Stomach (tissue), 9 donors: ENCODE results near the gene UGT1A7. TPM values are rescaled to one million over a fixed set of nuclear protein-coding genes. Genes with fewer than 3 reads are reported as not detected.
A peak's percentile ranks its signal among the peaks of the same experiment; 100 is the strongest.

Experiments
- DNase-seq, 2 donors: peaks; one replicate each; pipeline versions ENCODE4 v3.0.0 to v3.0.0-alpha.2; 2013 to 2019
- H3K27ac ChIP-seq, 5 donors: fragments of 200-600 bp in 4 of 5; sonication (generic) in 4 of 5; one replicate each; pipeline ENCODE4 v1.5.1; 2013 to 2019; ENCODE audit warnings: mild to moderate bottlenecking in 1 of 5, moderate library complexity in 1 of 5
- H3K27me3 ChIP-seq, 3 donors: fragments of 200-600 bp; sonication (generic); one replicate each; pipeline ENCODE4 v1.5.1; 2017 to 2019; ENCODE audit warnings: mixed run types in 1 of 3
- H3K36me3 ChIP-seq, 4 donors: fragments of 200-600 bp; sonication (generic); 1 replicate in 3 of 4; 2 replicates in 1 of 4; pipeline ENCODE4 v1.5.1; 2016 to 2019
- H3K4me1 ChIP-seq, 4 donors: fragments of 200-600 bp; sonication (generic); one replicate each; pipeline ENCODE4 v1.5.1; 2016 to 2019
- H3K4me3 ChIP-seq, 4 donors: fragments of 200-600 bp; sonication (generic) in 3 of 4; one replicate each; pipeline ENCODE4 v1.5.1; 2016 to 2019; ENCODE audit warnings: mild to moderate bottlenecking in 1 of 4
- H3K9me3 ChIP-seq, 4 donors: fragments of 200-600 bp; sonication (generic); one replicate each; pipeline ENCODE4 v1.5.1; 2016 to 2019
- CTCF ChIP-seq, 7 experiments: fragments of 450-650 bp in 4 of 7; fragments of 200-600 bp in 3 of 7; sonication (generic) in 3 of 7; IDR thresholded peaks; one replicate each; pipeline ENCODE4 v1.5.1; 2016 to 2019; ENCODE audit warnings: antibody characterized with exemption in 7 of 7, control low read depth in 2 of 7, mild to moderate bottlenecking in 1 of 7
- EP300 ChIP-seq: sonication (generic); formaldehyde crosslinking; IDR thresholded peaks from one replicate; pipeline ENCODE4 v1.6.1; 2017; ENCODE audit warnings: antibody characterized with exemption
- POLR2A ChIP-seq, 4 donors: fragments of 450-650 bp; IDR thresholded peaks; one replicate each; pipeline ENCODE4 v1.6.1; 2016; ENCODE audit warnings: antibody characterized with exemption in 4 of 4, control low read depth in 2 of 4, mild to moderate bottlenecking in 1 of 4, moderate library complexity in 1 of 4
- POLR2AphosphoS5 ChIP-seq, 3 donors: sonication (generic); formaldehyde crosslinking; IDR thresholded peaks; one replicate each; pipeline ENCODE4 v1.6.1; 2016; ENCODE audit warnings: antibody characterized with exemption in 3 of 3
- WGBS, 5 donors: extraction: QIAGEN DNeasy Blood & Tissue Kit in 3 of 5; methylation state at CpG; one replicate each; pipeline versions ENCODE4 v1.1.5 to v1.1.7; 2013 to 2018; 5-methylcytosine and 5-hydroxymethylcytosine counted together
- intact Hi-C: fragments of 100-400 bp; cut with DNase I; formaldehyde crosslinking; loops from one replicate; pipeline ENCODE4 v1.15.1; 2023; ENCODE audit warnings: low total_unique reads
- polyA plus RNA-seq, 3 donors: library from polyadenylated mRNA; stranded (reverse); fragments of 200-250 nt; gene quantifications; one replicate each; pipeline ENCODE4 v1.2.3, GENCODE V29; 2013
- total RNA-seq, 5 donors: library from RNA; depleted of rRNA; stranded (reverse); fragments of >200 nt; gene quantifications; one replicate each; pipeline versions ENCODE4 v1.1.0 to v1.2.3, GENCODE V29; 2014 to 2016
- donor health status: healthy with polysubstance abuse.
- donor health status: Bipolar disorder and iron deficiency.
- donor health status: healthy.

The UGT1A7 gene
- total and polyA plus RNA-seq, 8 donors = 0.45 to 37.1 (median 3.6) TPM; not detected in 2

GRCh38 chr2:233789554-233789953 is 107.9 kb downstream of the UGT1A7 start:
- H3K9me3 ChIP-seq = no peaks in the 10 kb centered on the region
- 92 to 97% (median 95%) methylated on average over 4 to 7 of the region's 7 CpGs for WGBS, 5 donors
- intact Hi-C loops = no loop called here
- DNase-seq = peak in 1 of 2 donors; percentile 9
- H3K27me3 ChIP-seq = no peaks in the 10 kb centered on the region
- no peaks in the 10 kb centered on the region for H3K36me3 ChIP-seq
- no peak overlapping the region for H3K4me3 ChIP-seq
- no peak for TF ChIP-seq POLR2AphosphoS5 (IDR thresholded peaks at IDR 0.05)
- no peak for TF ChIP-seq EP300
- TF ChIP-seq POLR2A (IDR thresholded peaks at IDR 0.05) = no peak
- no peak for TF ChIP-seq CTCF (IDR thresholded peaks at IDR 0.05)
- H3K27ac ChIP-seq = no peak overlapping the region
- no peaks in the 10 kb centered on the region for H3K4me1 ChIP-seq

GRCh38 chr2:233791151-233791882 is 109.6 kb downstream of the UGT1A7 start:
- no peaks in the 10 kb centered on the region for H3K27me3 ChIP-seq
- WGBS, 5 donors = 77 to 88% (median 85%) methylated on average over 18 of the region's 18 CpGs
- H3K4me3 ChIP-seq = no peak overlapping the region
- no peak for TF ChIP-seq POLR2A (IDR thresholded peaks at IDR 0.05)
- no peak for TF ChIP-seq CTCF (IDR thresholded peaks at IDR 0.05)
- no peak for TF ChIP-seq POLR2AphosphoS5 (IDR thresholded peaks at IDR 0.05)
- TF ChIP-seq EP300 = no peak
- no peak overlapping the region for H3K27ac ChIP-seq
- DNase-seq = peak in 1 of 2 donors; percentile 24
- H3K4me1 ChIP-seq = no peaks in the 10 kb centered on the region
- intact Hi-C loops = no loop called here
- H3K9me3 ChIP-seq = no peaks in the 10 kb centered on the region
- H3K36me3 ChIP-seq = no peaks in the 10 kb centered on the region

- Histone ChIP-seq H3K27me3 (no peaks in the 10 kb centered on the region), H3K4me3 (no peak overlapping the region), H3K4me1 (no peaks in the 10 kb centered on the region), H3K9me3 (no peaks in the 10 kb centered on the region), H3K36me3 (no peaks in the 10 kb centered on the region), H3K27ac (no peak overlapping the region)
- DNase-seq = peak in 1 of 2 donors; percentile 8
- TF ChIP-seq CTCF (IDR thresholded peaks at IDR 0.05) = no peak
- no peak for TF ChIP-seq EP300
- TF ChIP-seq POLR2AphosphoS5 (IDR thresholded peaks at IDR 0.05) = no peak
- TF ChIP-seq POLR2A (IDR thresholded peaks at IDR 0.05) = no peak
- intact Hi-C loops = no loop called here
- WGBS, 5 donors = 76 to 82% (median 81%) methylated on average over 8 to 9 of the region's 9 CpGs
These were observed 110.2 kb downstream of the UGT1A7 start for GRCh38 chr2:233791883-233792329.

- no peak for TF ChIP-seq POLR2AphosphoS5 (IDR thresholded peaks at IDR 0.05)
- no peak for TF ChIP-seq POLR2A (IDR thresholded peaks at IDR 0.05)
- TF ChIP-seq CTCF (IDR thresholded peaks at IDR 0.05) = no peak
- TF ChIP-seq EP300 = no peak
- DNase-seq = peak in 1 of 2 donors; percentile 8
- H3K4me3 ChIP-seq = no peak overlapping the region
- H3K4me1 ChIP-seq = no peaks in the 10 kb centered on the region
- intact Hi-C loops = no loop called here
- WGBS, 5 donors = 86 to 95% (median 93%) methylated on average over 6 to 7 of the region's 7 CpGs
- H3K27me3 ChIP-seq = no peaks in the 10 kb centered on the region
- H3K9me3 ChIP-seq = no peaks in the 10 kb centered on the region
- no peaks in the 10 kb centered on the region for H3K36me3 ChIP-seq
- H3K27ac ChIP-seq = no peak overlapping the region
These were observed 111.0 kb downstream of the UGT1A7 start for GRCh38 chr2:233792720-233793119.
